Parathyroid adenoma (tissue), 2 donors: Measurements from ENCODE around the gene ACP6.

Source experiments
- H2AFZ ChIP-seq: fragments of 300-600 bp; sonication (generic); one replicate; pipeline ENCODE4 v1.7.0; 2017; ENCODE audit warnings: antibody characterized with exemption, mild to moderate bottlenecking
- H3K27ac ChIP-seq: fragments of 300-600 bp; sonication (generic); one replicate; pipeline ENCODE4 v1.7.0; 2017
- H3K27me3 ChIP-seq: fragments of 300-600 bp; sonication (generic); one replicate; pipeline ENCODE4 v1.7.0; 2017; ENCODE audit warnings: low read length; ENCODE audit not compliant: control insufficient read depth, insufficient read depth
- H3K36me3 ChIP-seq: fragments of 300-600 bp; sonication (generic); one replicate; pipeline ENCODE4 v1.7.0; 2017; ENCODE audit warnings: low read length; ENCODE audit not compliant: control insufficient read depth, insufficient read depth
- H3K4me1 ChIP-seq: fragments of 300-600 bp; sonication (generic); one replicate; pipeline ENCODE4 v1.7.0; 2017; ENCODE audit warnings: control low read depth
- H3K4me2 ChIP-seq: fragments of 300-600 bp; sonication (generic); one replicate; pipeline ENCODE4 v1.7.0; 2017; ENCODE audit warnings: low read length
- H3K4me3 ChIP-seq: fragments of 300-600 bp; sonication (generic); one replicate; pipeline ENCODE4 v1.7.0; 2017; ENCODE audit warnings: low read depth, low read length
- H3K79me2 ChIP-seq: fragments of 300-600 bp; sonication (generic); one replicate; pipeline ENCODE4 v1.7.0; 2017; ENCODE audit warnings: control low read depth
- H3K9ac ChIP-seq: fragments of 300-600 bp; sonication (generic); one replicate; pipeline ENCODE4 v1.7.0; 2017; ENCODE audit warnings: mild to moderate bottlenecking
- H3K9me3 ChIP-seq: fragments of 300-600 bp; sonication (generic); one replicate; pipeline ENCODE4 v1.7.0; 2017; ENCODE audit warnings: low read length; ENCODE audit not compliant: control insufficient read depth
- CTCF ChIP-seq: fragments of 300-600 bp; sonication (generic); IDR thresholded peaks from one replicate; pipeline ENCODE4 v1.7.0; 2017; ENCODE audit warnings: antibody characterized with exemption, mild to moderate bottlenecking
- donor health status: primary hyperparathyroidism.

ACP6 gene

GRCh38 chr1:147635342-147635741 lies 35.0 kb downstream of the ACP6 start:
- no peak for TF ChIP-seq CTCF
- Histone ChIP-seq H3K4me1 (peaks cover 4% of the 10 kb centered on the region), H3K9me3 (no peaks in the 10 kb centered on the region), H3K9ac (no peak overlapping the region), H3K4me2 (no peak overlapping the region), H2AFZ (no peak overlapping the region), H3K36me3 (no peaks in the 10 kb centered on the region), H3K4me3 (no peak overlapping the region), H3K27ac (no peak overlapping the region), H3K27me3 (no peaks in the 10 kb centered on the region), H3K79me2 (peaks cover 1% of the 10 kb centered on the region)

GRCh38 chr1:147634645-147635044 lies 35.7 kb downstream of the ACP6 start:
- Histone ChIP-seq H2AFZ (no peak overlapping the region), H3K36me3 (no peaks in the 10 kb centered on the region), H3K4me2 (no peak overlapping the region), H3K27me3 (no peaks in the 10 kb centered on the region), H3K9me3 (no peaks in the 10 kb centered on the region), H3K27ac (no peak overlapping the region), H3K79me2 (no peaks in the 10 kb centered on the region), H3K4me3 (no peak overlapping the region), H3K9ac (no peak overlapping the region), H3K4me1 (peaks cover 10% of the 10 kb centered on the region)
- TF ChIP-seq CTCF, result no peak

GRCh38 chr1:147633759-147634158 lies 36.6 kb downstream of the ACP6 start:
- no peak overlapping the region for H3K4me3 ChIP-seq
- no peaks in the 10 kb centered on the region for H3K36me3 ChIP-seq
- TF ChIP-seq CTCF, result no peak
- no peak overlapping the region for H2AFZ ChIP-seq
- no peaks in the 10 kb centered on the region for H3K9me3 ChIP-seq
- H3K27ac ChIP-seq, result no peak overlapping the region
- no peaks in the 10 kb centered on the region for H3K79me2 ChIP-seq
- no peaks in the 10 kb centered on the region for H3K27me3 ChIP-seq
- no peak overlapping the region for H3K9ac ChIP-seq
- no peak overlapping the region for H3K4me2 ChIP-seq
- peaks cover 10% of the 10 kb centered on the region for H3K4me1 ChIP-seq

- no peak for TF ChIP-seq CTCF
- no peak overlapping the region for H3K4me3 ChIP-seq
- H3K27ac ChIP-seq, result no peak overlapping the region
- no peak overlapping the region for H3K9ac ChIP-seq
- H3K4me1 ChIP-seq, result peaks cover 10% of the 10 kb centered on the region
- no peaks in the 10 kb centered on the region for H3K9me3 ChIP-seq
- no peak overlapping the region for H2AFZ ChIP-seq
- H3K27me3 ChIP-seq, result no peaks in the 10 kb centered on the region
- H3K79me2 ChIP-seq, result no peaks in the 10 kb centered on the region
- H3K4me2 ChIP-seq, result no peak overlapping the region
- no peaks in the 10 kb centered on the region for H3K36me3 ChIP-seq
These were observed 38.5 kb downstream of the ACP6 start for GRCh38 chr1:147631839-147632238.

GRCh38 chr1:147630447-147630846 lies 39.9 kb downstream of the ACP6 start:
- H3K27me3 ChIP-seq, result no peaks in the 10 kb centered on the region
- H3K36me3 ChIP-seq, result no peaks in the 10 kb centered on the region
- H3K27ac ChIP-seq, result peak overlapping the region; percentile 78
- H3K9ac ChIP-seq, result no peak overlapping the region
- no peaks in the 10 kb centered on the region for H3K9me3 ChIP-seq
- H3K4me2 ChIP-seq, result no peak overlapping the region
- H3K4me3 ChIP-seq, result no peak overlapping the region
- H2AFZ ChIP-seq, result peak overlapping the region; percentile 17
- peaks cover 10% of the 10 kb centered on the region for H3K4me1 ChIP-seq
- no peak for TF ChIP-seq CTCF
- no peaks in the 10 kb centered on the region for H3K79me2 ChIP-seq
